ENCODE results near the gene B4GALT6. TPM values are rescaled to one million over a fixed set of nuclear protein-coding genes. Genes with fewer than 3 reads are reported as not detected.

Gene B4GALT6
- total and polyA plus RNA-seq, 2 of the 8 experiments (the other 6 are each of a cell fraction or from before 2014, with no cell fraction given) = 6.3 to 41.5 TPM

DNA sequence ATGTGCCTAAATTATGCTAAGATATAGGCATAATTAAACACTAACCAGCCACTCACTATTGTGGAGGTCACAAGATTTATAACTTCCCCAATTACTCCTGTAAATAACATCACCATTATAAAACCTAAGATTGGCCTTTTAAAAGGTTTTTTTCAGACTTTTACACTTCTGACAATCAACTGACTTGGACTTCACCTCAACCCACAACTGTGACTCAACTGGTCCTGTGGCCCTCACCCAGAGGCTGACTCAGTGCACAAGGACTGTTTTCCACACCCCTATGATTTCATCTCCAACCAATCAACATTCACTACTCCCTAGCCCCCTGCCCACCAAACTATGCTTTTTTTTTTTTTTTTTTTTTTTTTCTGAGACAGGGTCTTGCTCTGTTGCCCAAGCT is 81.1 kb downstream of the B4GALT6 start:
- no peak overlapping the region for H2BK5ac ChIP-seq (ENCODE audit: low read depth, low read length)
- no peak overlapping the region for H3K9ac ChIP-seq (replicated peaks in 1 of 4; ENCODE audit: extremely low read depth in 1 of 4, low read depth in 3 of 4, low read length in 3 of 4)
- H3K79me2 ChIP-seq (ENCODE audit: control insufficient read depth in 1 of 2, insufficient read depth in 2 of 2, low read length in 2 of 2) = no peaks in the 10 kb centered on the region
- no peak overlapping the region for H3K56ac ChIP-seq (replicated peaks; ENCODE audit: insufficient read length, low read depth, low read length)
- CTCF ChIA-PET (ENCODE audit: partially characterized antibody) = no interaction called here
- H3K4ac ChIP-seq (replicated peaks; ENCODE audit: insufficient read length, low read depth, low read length) = no peak overlapping the region
- no peak overlapping the region for H4K5ac ChIP-seq (ENCODE audit: insufficient read length, low read depth, low read length)
- H4K91ac ChIP-seq (replicated peaks; ENCODE audit: insufficient read length, low read length) = no peak overlapping the region
- H3K23me2 ChIP-seq (ENCODE audit: low read depth, low read length) = no peaks in the 10 kb centered on the region
- no peak overlapping the region for H3K27ac ChIP-seq (ENCODE audit: low read depth, low read length)
- no peaks in the 10 kb centered on the region for H3K27me3 ChIP-seq (replicated peaks in 1 of 4; ENCODE audit: control insufficient read depth in 3 of 4, extremely low read depth in 1 of 4, insufficient read depth in 3 of 4, low read length in 3 of 4)
- H4K20me1 ChIP-seq (replicated peaks in 1 of 2; ENCODE audit: control insufficient read depth in 1 of 2, insufficient read depth in 2 of 2, low read length in 2 of 2) = no peaks in the 10 kb centered on the region
- no peak overlapping the region for H2AFZ ChIP-seq (ENCODE audit: low read length)
- no peak overlapping the region for H2BK20ac ChIP-seq (ENCODE audit: low read length)
- H3K36me3 ChIP-seq (ENCODE audit: control insufficient read depth in 2 of 4, insufficient read depth in 4 of 4, low read length in 3 of 4) = no peaks in the 10 kb centered on the region
- DNase-seq (ENCODE audit: low read depth in 1 of 2, low spot score in 2 of 2) (no peak), FAIRE-seq (no peak)
- H3K14ac ChIP-seq (ENCODE audit: insufficient read length) = no peak overlapping the region
- H3K4me2 ChIP-seq (ENCODE audit: insufficient read depth in 1 of 2, low read depth in 2 of 2, low read length in 2 of 2) = no peak overlapping the region
- H2BK120ac ChIP-seq (replicated peaks; ENCODE audit: low read depth, low read length) = no peak overlapping the region
- H3K4me1 ChIP-seq (replicated peaks in 1 of 4; ENCODE audit: control insufficient read depth in 3 of 4, insufficient read depth in 4 of 4, low read length in 3 of 4) = no peaks in the 10 kb centered on the region
- no peaks in the 10 kb centered on the region for H3K9me3 ChIP-seq (ENCODE audit: insufficient read depth in 2 of 2, low read depth in 1 of 2, low read length in 1 of 2)
- no peaks in the 10 kb centered on the region for H3K79me1 ChIP-seq (ENCODE audit: low read depth, low read length)
- H3K4me3 ChIP-seq (ENCODE audit: extremely low read depth in 1 of 4, insufficient read depth in 2 of 4, low read depth in 3 of 4, low read length in 4 of 4) = no peak overlapping the region
- H3K18ac ChIP-seq (ENCODE audit: extremely low read depth, low read length) = no peak overlapping the region
- H4K8ac ChIP-seq (ENCODE audit: extremely low read depth, insufficient read depth, low read length) = no peak overlapping the region
- H2AK5ac ChIP-seq (ENCODE audit: low read depth, low read length) = no peak overlapping the region
- no peak overlapping the region for H2BK15ac ChIP-seq (ENCODE audit: low read length)
- POLR2A ChIA-PET (ENCODE audit: partially characterized antibody) = no interaction called here
- no peak overlapping the region for H3K23ac ChIP-seq (ENCODE audit: insufficient read length)
- no peak overlapping the region for H2BK12ac ChIP-seq (ENCODE audit: low read depth, low read length)
- TF ChIP-seq, protein P1, sequence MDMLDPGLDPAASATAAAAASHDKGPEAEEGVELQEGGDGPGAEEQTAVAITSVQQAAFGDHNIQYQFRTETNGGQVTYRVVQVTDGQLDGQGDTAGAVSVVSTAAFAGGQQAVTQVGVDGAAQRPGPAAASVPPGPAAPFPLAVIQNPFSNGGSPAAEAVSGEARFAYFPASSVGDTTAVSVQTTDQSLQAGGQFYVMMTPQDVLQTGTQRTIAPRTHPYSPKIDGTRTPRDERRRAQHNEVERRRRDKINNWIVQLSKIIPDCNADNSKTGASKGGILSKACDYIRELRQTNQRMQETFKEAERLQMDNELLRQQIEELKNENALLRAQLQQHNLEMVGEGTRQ (IDR thresholded peaks at IDR 0.05; ENCODE audit: low read length) = no peak
- no peak for TF ChIP-seq JUN (IDR thresholded peaks at IDR 0.05; ENCODE audit: low read depth, low read length)
- no peak for TF ChIP-seq GABPA (IDR thresholded peaks at IDR 0.05; ENCODE audit: borderline replicate concordance, insufficient read depth, low read length)
- TF ChIP-seq SUZ12 (IDR thresholded peaks at IDR 0.05; ENCODE audit: low read length) = no peak
- TF ChIP-seq, protein P2, sequence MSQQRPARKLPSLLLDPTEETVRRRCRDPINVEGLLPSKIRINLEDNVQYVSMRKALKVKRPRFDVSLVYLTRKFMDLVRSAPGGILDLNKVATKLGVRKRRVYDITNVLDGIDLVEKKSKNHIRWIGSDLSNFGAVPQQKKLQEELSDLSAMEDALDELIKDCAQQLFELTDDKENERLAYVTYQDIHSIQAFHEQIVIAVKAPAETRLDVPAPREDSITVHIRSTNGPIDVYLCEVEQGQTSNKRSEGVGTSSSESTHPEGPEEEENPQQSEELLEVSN (IDR thresholded peaks at IDR 0.05) = no peak
- no peak for TF ChIP-seq RBBP5 (IDR thresholded peaks at IDR 0.05; ENCODE audit: borderline replicate concordance, low read depth, low read length)
- TF ChIP-seq ZNF274 (IDR thresholded peaks at IDR 0.05; ENCODE audit: borderline replicate concordance, extremely low read depth, low read length) = no peak
- TF ChIP-seq NANOG (IDR thresholded peaks at IDR 0.05; ENCODE audit: insufficient read depth, low read depth, low read length, poor library complexity, severe bottlenecking) = no peak
- TF ChIP-seq ASH2L (IDR thresholded peaks at IDR 0.05; ENCODE audit: low read length) = no peak
- TF ChIP-seq BCL11A (IDR thresholded peaks at IDR 0.05; ENCODE audit: low read depth in 2 of 2, low read length in 2 of 2) = no peak
- TF ChIP-seq CREB1 (IDR thresholded peaks at IDR 0.05) = no peak
- no peak for TF ChIP-seq CTBP2 (IDR thresholded peaks at IDR 0.05; ENCODE audit: borderline replicate concordance, insufficient read depth, insufficient read length, low read length)
- TF ChIP-seq SIRT6 (IDR thresholded peaks at IDR 0.05; ENCODE audit: low read length) = no peak
- no peak for TF ChIP-seq EZH2 (IDR thresholded peaks at IDR 0.05; ENCODE audit: low read depth, low read length, severe bottlenecking)

Measured in H1 (cell line).